Activated CD4-positive, alpha-beta T cell treated with anti-CD3 and anti-CD28 coated beads, Interleukin-2, Interleukin-6, amounts not matched to agents 100 ng/mL and 50 ng/mL, durations not matched to agents 16 hours and 8 hours (primary cell): Measurements from ENCODE around the gene MLC1.

Experiments used
- DNase-seq: peaks from one replicate; pipeline ENCODE4 v3.0.0-alpha.2; 2020

The MLC1 gene

DNA sequence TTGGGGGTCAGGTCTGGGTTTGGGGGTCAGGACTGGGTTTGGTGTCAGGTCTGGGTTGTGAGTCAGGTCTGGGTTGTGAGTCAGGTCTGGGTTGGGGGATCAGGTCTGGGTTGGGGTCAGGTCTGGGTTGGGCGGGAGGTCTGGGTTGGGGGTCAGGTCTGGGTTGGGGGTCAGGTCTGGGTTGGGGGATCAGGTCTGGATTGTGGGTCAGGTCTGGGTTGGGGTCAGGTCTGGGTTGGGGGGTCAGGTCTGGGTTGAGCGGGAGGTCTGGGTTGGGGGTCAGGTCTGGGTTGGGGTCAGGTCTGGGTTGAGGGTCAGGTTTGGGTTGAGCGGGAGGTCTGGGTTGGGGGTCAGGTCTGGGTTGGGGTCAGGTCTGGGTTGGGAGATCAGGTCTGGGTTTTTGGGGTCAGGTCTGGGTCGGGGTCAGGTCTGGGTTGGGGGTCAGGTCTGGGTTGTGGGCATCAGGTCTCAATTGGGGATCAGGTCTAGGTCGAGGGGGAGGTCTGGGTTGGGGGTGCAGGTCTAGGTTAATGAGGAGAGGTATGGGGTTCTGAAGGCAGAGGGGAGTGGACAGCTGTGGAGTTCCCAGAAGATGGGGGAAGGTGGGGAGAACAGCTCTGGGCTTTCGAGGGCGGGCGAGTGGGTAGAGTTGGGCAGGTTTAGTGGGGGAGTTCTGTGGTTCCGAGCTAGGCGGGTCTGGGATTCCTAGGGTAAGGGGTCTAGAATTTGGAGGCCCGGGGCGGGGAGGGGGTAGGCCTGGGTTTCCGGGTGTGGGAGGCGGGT lies 27.8 kb downstream of the MLC1 start:
- no peak for DNase-seq

DNA sequence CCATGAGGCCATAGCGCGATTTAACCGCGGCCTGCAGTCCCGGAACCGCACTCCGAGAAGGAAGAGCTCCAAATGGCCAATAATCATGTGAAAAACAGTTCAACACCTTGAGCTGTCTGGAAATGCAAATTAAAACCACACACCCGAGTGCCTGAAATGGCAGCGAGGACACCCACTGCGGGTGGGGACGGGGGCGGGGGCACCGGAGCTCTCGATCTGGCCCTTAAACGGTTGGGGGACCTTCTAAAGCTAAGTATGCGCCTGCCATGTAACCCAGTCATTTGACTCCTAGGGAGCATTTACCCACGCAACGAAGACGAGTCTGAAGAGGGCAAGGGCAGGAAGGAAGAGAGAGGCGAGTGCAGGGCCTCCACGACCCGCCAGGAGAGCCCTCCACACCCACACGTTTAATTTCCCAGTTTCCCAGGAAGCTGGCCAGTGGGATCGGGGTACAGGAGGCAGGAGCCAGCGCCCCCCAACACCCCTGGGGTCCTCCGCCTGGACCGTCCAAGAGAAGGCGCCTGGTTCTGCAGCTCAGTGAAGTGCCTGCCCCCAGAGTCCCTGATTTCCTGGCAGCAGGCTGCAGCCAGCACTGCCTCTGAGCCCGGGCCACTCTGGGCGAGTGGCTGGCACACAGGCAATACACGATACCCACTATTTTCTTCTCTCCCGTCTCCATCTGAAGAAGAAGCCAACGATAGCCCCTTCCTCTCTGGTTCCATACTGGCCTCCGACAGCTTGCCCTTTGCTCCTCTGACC lies 28.8 kb downstream of the MLC1 start:
- no peak for DNase-seq

DNA sequence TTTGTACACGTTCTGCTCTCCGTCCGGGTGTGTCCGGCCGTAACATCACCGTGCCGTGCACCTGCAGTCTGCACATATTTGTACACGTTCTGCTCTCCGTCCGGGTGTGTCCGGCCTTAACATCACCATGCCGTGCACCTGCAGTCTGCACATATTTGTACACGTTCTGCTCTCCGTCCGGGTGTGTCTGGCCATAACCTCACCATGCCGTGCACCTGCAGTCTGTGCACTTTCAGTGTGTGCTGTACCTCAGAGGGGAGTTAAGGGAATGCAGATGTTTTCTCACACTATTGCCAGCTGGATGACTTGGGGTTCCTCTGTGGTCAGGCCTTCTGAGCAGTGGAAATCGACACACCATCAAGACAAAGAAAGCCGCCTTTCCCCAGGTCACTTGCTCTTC lies 31.4 kb downstream of the MLC1 start:
- no peak for DNase-seq

DNA sequence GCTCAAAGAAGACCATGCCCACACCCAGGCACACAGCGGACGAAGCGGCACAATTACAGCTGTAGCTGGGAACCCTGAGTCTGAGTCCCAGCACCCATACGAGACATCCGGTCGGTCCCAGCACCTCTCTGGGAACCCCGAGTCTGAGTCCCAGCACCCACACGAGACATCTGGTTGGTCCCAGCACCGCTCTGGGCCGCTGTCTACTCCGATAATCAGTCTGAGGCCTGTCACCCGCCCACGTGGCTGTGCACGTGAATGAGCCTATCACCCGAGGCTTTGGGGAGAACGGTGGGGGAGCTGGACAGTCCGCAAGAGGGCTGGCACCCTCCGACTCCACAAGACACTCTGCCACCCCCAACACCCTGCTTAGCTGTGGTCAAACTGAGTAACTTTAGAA lies 33.3 kb downstream of the MLC1 start:
- DNase-seq = no peak

DNA sequence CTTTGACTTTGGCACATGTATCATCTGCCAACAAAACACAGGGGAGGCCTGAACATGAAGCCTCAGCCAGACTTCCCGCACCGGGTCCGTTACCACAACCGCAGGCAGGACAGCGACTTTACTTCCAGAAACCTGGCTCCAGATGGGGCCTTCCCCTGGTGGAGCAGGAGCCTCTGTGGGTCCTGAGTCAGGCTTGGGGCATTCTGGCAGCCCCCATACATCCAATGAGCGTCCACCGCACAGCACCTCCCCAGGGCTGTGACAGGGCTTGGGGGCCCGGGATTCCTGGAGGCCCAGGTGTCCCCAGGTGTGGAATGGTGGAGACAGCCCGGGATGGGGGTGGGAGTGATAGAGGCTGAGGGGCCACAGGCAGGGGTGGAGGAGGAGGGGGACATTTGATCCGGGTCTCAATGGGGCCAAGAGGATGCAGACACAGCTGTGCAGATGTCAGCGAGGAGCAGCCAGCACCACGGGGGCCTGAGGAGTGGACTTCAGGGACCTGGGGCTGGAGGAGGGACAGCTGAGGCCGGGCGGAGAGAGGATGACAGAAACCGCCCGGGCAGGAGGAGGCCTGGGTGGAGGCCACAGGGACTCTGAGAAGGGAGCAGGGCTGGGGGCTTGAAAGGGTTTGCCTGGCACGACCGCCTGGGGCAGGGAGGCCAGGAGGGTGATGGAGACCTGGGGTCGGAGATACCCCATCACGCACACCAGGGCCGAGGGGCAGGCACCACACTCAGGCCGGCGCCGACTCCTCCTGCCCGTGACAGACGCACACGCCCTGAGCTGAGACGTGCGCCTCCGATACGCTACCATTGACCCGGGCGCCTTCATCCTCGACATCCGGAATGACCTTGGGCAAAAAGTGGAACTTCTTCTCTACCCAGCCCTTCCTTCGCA lies 35.7 kb downstream of the MLC1 start:
- no peak for DNase-seq

DNA sequence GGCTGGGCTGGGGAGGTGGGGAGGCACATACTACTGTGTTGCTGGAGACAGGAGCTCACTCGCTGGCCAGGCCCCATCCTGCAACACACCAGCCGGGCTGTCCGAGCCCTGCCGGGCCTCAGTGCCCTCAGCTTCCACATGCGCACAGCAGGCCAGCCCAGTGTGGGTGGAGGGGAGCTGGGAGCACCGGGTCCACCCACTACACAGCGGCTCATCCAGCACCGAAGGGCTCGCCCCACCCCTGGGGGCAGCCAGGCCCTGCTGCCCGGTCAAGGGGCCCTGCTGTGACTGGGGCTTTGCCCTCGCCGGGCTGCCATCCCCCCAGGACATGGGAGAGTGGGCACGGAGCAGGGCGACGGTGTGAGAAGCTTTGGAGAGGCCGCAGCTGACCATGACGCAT lies 36.4 kb downstream of the MLC1 start:
- DNase-seq = no peak

DNA sequence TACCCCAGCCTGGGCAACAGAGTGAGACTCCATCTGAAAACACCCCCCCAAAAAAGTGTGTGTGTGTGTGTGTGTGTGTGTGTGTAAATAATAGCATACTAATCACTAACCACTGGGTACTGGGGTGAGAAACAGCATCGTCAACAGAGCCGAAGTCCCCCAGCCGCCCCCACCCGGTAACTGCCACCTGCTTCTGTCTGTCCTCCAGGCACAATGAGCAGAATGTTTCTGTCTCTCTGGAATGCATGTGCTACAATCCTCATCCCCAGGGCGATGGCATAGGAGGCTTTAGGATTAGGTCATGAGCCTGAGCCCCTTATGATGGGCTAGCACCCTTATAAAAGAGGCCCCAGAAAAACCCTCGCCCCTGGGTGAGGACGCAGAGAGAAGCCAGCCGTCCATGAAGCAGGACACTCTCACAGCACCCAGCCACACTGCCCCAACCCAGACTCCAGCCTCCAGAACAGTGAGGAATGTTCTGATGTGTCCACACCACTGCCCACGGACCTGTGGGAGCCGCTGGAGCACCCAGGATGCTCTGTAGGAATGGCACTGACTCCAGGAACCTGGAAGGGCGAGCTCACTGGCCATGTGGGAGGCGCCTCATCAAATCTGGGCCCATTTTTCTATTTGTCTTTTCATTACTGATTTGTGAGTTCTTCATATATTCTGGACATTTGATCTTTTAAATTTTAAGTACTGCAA lies 37.0 kb downstream of the MLC1 start:
- no peak for DNase-seq

DNA sequence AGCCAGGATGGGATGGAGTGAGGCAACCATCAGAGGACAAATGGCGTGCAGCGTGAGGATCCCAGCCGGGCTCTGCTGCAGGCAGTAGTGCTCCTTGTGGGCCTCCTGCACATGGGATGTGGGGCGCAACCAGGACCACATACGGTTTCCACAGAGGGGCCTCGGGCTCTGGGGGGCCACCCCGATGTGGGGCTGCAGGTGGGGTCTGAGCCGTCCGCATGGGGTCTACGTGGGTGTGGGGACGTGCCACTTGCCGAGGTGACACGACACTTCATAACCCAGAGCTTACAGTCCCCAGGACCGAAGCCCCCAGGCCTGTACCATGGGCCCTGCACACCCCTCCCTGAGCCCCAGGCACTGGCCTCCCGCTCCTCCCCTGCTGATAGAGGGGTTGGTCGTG lies 37.9 kb downstream of the MLC1 start:
- DNase-seq = no peak

DNA sequence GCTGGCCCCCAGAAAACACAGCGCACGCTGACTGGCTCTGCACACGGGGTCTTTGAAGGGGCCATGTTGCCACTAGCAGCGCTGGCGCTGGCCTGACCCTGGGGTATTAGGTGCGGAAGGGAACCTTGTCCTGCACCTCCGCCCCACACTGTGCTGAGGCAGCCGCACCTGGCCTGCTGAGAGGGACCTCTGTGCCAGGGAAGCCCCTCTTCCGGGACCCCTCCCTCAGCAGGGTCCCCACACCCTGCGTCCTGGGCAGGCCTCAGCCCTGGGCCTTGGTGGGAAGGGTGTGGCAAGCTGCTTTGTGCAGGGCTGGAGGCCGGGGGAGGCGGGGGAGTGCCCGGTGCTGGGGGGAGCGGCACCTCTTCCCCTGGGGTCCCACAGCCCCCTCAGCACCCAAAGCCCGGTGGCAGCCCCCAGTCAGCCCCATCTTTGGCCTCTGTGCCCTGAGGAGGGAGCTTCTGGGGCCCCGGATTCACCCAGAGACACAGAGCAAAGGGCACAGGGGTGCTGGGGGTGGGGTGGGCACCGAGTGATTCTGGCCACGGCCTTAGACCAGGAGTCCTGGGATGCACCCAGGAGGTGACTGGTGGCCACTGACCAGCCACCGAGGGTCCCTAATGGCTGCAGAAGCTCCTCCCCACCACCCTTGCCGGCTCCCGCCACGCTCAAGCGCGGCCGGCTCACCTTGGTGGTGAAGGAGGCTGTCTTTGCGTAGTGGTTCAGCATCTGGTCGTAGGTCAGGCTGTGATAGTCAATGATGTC lies 38.6 kb downstream of the MLC1 start:
- no peak for DNase-seq

DNA sequence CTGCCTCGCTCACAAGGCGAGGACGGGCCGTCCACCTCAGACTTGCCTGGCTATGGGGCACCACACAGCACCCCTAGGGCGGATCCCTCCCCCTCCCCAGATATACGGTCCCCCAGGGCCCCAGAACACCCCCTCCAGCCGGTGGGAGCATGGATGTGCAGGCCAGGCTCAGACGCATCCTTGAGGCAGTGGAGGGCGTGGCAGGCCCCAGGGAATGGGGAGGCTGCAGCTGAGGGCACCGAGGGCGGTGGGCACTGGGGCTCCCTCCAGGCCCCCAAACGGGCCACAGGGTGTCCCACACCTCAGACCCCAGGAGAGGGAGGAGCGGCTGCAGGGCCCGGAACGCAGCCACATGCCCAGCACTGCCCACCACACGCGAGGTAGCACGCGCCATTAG lies 39.2 kb downstream of the MLC1 start:
- DNase-seq = no peak

DNA sequence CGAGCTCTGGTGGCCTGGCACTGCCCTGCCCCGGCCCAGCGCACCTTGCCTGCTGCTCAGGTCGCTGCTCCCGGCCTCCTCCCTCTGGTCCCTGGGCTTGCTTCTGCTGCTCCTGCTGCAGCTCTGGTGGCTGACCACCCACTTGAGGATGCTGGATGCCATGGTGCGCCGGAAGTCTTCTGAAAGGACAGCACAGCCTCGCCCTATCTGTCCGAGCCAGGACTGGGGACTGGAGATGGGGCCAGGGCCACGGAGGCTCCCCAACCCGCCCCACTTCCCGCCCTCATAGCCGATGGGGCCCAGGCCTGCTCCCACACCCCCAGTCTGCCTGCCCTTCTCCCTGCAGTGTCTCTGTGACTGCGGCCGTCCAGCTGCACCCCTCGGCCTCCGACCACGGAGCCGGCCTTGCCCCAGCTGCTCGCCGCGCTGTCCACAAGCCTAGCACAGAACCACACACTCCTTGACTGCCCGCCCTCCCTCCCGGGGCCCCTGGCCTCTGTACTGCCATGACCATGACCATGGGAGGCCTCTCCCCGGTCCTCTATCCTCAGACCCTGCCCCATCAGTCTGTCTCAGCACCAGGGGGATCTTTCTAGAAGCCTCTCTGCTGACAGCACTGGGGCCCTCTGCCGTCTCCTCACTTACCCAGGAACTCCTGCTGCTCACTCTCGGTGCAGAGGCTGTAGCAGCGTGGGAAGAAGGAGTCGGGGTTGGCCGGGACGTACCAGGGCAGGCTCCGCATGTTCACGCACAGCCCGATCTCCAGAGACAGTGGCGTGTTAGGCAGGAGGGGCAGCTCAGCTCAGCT lies 39.8 kb downstream of the MLC1 start:
- DNase-seq = no peak

DNA sequence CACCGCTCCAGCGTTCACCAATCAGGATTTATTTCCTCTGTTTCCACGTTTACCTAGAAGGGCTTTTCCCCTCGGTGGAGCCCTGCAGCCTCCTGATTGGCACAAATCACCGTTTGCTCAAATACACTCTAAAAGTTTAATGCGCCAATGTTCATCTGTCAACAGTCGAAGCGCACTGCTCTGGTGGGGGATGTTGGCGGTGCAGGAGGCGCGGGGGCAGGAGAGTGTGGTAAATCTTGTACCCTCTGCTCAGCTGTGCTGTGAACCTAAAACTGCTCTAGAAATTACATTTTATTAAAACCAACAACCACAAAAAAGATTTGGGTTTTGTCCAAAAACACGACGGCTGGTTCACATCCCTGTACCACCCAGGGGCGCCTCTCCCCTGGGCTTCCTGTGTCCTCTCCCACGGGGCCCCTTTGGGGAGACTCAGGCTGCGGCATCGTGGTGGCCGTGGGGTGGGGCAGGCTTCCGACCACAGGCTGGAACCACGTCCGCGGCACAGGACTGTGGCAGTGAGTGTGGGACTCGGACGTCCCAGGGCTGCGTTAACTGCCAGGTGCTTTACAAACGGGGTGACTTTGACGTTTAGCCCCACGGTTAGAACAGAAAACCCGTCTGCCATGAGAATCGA lies 40.6 kb downstream of the MLC1 start:
- DNase-seq = no peak

DNA sequence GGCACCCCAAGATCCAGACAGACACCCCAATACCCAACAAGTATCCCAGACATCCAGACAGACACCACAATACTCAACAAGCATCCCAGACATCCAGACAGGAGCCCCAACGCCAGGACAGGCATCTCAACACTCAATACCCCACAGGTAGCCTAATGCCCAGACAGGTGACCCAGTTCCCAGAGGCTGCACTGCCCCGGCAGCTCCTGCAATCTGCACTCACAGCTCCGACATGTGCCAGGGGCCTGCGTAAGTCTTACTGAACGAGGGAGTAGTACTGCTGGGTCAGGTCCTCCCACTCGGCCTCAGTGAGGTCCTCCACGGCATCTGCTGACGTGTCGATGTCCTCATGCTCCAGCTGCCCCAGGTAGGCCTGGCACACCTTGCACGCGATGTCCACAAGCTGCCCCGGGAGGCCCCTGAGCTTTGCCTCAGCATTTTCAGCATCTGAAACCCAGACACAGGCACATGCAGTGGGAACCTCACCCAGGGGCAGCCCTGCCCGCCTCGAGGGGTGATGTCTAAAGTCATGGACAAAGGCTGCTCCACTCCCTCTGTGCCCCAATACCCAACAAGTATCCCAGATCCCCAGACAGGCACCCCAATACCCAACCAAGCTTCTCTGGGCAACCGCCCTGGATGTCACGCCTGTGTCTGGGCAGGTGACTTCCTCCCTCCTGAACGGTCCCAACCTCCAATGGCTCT lies 43.7 kb downstream of the MLC1 start:
- no peak for DNase-seq

DNA sequence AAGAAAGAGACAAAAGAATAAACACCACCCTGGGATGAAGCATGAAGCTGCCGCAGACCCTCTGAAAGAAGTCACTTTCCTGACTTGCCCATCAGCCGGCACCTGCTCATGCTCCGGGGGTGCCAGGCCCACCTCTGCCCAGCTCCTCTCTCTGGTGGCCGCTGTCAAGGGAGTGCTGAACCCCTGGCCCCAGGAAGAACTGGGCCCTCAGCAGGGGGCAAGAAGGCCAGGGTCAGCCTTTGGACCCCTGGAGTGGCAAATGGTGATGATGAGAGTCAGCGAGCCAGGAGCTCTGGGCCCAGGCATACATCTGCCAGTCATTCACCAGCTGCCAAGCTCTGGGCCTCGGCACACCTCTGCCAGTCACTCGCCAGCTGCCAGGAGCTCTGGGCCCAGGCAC lies 44.5 kb downstream of the MLC1 start:
- DNase-seq = no peak

DNA sequence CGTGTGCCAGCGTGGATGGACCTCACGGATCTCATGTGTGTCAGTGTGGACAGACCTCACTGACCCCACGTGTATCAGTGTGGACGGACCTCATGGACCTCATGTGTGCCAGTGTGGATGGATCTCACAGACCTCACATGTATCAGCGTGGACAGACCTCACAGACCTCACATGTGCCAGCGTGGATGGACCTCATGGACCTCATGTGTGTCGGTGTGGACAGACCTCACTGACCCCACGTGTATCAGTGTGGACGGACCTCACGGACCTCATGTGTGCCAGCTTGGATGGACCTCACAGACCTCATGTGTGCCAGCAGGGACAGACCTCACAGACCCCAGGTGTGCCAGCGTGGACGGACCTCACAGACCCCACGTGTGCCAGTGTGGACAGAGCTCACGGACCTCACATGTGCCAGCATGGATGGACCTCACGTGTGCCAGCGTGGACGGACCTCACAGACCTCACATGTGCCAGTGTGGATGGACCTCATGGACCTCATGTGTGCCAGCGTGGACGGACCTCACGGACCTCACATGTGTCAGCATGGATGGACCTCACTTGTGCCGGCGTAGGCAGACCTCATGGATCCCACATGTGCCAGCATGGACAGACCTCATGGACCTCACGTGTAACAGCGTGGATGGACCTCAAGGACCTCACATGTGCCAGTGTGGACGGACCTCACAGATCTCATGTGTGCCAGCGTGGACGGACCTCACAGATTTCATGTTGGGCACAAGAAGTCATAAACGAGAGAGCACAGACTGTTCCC lies 45.4 kb downstream of the MLC1 start:
- DNase-seq = no peak

DNA sequence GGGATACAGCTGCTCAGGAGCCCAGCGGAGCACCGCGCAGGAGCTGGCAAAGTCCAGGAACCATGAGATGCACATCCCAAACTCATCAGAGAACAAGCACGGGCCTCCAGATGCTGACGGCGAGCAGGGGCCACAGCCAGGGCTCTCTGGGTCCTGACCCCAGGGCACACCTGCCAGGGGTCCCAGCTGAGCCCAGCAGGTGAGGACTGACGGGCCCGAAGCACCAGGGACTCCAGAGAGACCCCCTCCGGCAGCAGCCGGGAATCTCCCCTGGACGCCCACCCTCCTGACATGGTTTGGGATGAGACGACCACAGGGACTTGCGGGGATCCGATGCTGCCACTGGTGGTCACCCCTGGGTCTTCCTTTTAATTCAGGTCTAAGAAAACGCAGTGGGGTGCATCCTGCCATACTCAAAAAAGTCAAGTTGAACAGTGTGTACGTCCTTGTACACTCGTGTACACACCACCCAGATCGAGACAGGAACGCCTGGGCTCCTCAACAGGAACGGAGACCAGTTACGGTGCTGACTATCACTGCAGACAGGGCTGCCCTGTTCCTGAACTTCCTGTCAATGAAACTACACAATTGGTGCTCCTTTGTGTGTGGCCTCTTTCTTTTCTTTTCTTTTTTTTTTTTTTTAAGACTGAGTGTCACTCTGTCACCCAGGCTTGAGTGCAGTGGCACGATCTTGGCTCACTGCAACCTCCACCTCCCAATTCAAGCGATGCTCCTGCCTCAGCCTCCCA lies 49.1 kb downstream of the MLC1 start:
- no peak for DNase-seq

DNA sequence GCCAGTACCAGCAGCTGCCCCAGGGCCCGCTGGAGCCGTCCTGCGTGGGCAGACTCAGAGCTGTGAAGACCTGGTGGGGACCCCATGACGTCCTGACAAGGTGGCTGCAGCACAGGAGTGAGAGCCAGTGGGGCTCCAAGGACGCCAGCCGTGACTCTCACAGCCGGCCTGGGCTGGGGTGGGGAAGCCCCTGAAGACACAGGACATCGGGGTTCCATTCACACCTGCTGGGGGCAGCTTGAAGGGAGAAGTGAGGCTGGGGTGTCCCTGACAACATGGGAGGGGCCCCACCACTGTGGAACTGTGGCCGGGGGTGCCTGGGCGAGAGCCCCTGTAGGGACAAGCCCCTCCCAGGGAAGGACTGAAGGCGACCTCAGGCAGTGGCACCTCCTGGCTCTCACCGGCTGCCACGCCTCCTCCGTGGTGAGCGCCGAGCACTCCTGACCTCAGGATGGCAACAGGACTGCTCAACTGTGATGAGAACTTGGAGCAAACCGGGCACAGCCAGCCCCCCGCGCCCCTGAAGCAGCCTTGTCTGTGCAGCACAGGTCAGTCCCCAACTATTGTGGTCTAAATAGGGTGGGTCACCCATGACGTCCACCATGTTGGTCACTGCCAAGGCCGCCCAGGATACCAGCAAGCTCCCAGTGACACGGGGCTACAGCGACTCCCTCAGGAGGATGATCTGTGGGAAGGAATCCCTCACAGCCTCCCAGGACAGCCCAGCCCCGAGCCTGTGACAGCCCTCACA lies 49.9 kb downstream of the MLC1 start:
- DNase-seq = no peak
